ENCODE results near the gene CLRN1. TPM values are rescaled to one million over a fixed set of nuclear protein-coding genes. Genes with fewer than 3 reads are reported as not detected.

CLRN1 gene
- total and polyA plus RNA-seq, 9 of the 15 experiments (the other 6 are each of a cell fraction or from before 2014, with no cell fraction given), result not detected

DNA sequence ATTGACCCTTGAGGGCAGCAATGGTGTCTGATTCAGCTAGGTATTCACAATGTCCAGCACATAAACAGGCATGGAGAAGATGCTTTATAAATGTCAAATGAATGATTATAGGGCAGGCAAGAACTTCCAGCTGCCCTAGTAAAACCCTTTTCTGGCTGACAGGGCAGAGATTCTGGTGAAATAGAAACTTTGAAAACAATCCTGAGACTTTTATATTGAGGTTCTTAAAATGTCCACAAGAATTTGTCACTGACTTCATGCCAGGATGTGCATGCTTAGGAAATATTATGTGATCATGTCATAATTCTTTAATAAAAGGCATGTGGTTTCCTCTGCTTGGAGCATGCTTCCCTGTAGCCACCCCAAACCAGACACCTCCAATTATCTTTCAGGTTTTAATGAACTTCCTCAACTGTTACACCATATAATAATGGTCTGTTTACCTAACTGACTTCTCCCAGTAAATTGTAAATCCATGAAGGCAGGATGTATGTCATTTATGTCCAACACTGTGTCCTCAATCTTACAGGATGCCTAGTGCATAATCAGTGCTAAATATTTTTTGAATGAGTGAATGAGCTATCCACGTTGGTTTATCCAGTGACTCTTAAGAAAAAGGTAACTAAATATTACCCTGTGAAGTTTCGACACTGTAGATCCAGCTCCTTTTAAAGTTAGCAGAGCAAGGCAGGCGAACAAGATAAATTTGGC lies 43.4 kb upstream of the CLRN1 start (continued):
- TF ChIP-seq, protein P1, sequence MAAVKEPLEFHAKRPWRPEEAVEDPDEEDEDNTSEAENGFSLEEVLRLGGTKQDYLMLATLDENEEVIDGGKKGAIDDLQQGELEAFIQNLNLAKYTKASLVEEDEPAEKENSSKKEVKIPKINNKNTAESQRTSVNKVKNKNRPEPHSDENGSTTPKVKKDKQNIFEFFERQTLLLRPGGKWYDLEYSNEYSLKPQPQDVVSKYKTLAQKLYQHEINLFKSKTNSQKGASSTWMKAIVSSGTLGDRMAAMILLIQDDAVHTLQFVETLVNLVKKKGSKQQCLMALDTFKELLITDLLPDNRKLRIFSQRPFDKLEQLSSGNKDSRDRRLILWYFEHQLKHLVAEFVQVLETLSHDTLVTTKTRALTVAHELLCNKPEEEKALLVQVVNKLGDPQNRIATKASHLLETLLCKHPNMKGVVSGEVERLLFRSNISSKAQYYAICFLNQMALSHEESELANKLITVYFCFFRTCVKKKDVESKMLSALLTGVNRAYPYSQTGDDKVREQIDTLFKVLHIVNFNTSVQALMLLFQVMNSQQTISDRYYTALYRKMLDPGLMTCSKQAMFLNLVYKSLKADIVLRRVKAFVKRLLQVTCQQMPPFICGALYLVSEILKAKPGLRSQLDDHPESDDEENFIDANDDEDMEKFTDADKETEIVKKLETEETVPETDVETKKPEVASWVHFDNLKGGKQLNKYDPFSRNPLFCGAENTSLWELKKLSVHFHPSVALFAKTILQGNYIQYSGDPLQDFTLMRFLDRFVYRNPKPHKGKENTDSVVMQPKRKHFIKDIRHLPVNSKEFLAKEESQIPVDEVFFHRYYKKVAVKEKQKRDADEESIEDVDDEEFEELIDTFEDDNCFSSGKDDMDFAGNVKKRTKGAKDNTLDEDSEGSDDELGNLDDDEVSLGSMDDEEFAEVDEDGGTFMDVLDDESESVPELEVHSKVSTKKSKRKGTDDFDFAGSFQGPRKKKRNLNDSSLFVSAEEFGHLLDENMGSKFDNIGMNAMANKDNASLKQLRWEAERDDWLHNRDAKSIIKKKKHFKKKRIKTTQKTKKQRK (IDR thresholded peaks at IDR 0.05; ENCODE audit: borderline replicate concordance, low read depth, low read length), result no peak

DNA sequence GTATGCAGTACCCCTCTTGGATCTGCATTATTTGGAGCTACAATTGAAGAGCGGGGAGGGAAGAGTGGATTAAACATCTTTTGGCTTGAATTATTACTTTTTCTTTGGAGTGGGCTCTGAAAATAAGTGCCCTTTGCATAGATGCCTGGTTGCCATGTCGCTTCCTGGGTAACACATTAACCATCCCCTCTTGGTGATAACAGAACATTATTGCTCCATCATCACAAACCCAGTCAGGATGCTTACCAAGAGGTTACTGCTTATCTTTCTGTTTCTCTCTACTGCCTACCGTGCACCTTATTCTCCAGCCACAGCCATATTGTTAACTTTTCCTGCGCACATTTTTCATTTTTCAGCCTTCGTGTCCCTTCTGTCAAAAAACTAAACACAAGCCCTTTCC lies 42.7 kb upstream of the CLRN1 start:
- 4% methylated on average over 5 of the region's 5 CpGs for WGBS (ENCODE audit: insufficient coverage, low coverage, missing lambda C conversion rate)
- no peaks in the 10 kb centered on the region for H3K9me1 ChIP-seq (ENCODE audit: control insufficient read depth, insufficient read depth, low read length)
- no peaks in the 10 kb centered on the region for H4K20me1 ChIP-seq (replicated peaks; ENCODE audit: control insufficient read depth, insufficient read depth, low read length)
- no peak overlapping the region for H2AFZ ChIP-seq (ENCODE audit: low read depth, low read length)
- CTCF ChIA-PET (ENCODE audit: low intra/inter-chr PET ratio), result no interaction called here
- no peaks in the 10 kb centered on the region for H3K36me3 ChIP-seq (ENCODE audit: control insufficient read depth, insufficient read depth, low read length)
- in situ Hi-C loops (cut with MboI), result no loop called here
- H3K79me2 ChIP-seq (ENCODE audit: control insufficient read depth, insufficient read depth, low read length), result no peaks in the 10 kb centered on the region
- DNase-seq (ENCODE audit: extremely low read depth in 1 of 4, low spot score in 3 of 4), result no peak
- no TSS peak for BruUV-seq (replicated peaks)
- H3K27ac ChIP-seq (ENCODE audit: extremely low read depth, low read depth, low read length), result no peak overlapping the region
- no peaks in the 10 kb centered on the region for H3K9me3 ChIP-seq (replicated peaks; ENCODE audit: control insufficient read depth, insufficient read depth, low read depth, low read length)
- ATAC-seq, result no peak
- no peak overlapping the region for H3K9ac ChIP-seq (ENCODE audit: insufficient read depth in 1 of 2, low read depth in 2 of 2, low read length in 2 of 2)
- intact Hi-C loops (cut with micrococcal nuclease), result no loop called here
- no peaks in the 10 kb centered on the region for H3K4me1 ChIP-seq (replicated peaks in 1 of 2; ENCODE audit: control insufficient read depth in 2 of 2, insufficient read depth in 2 of 2, low read length in 2 of 2)
- no peak overlapping the region for H3K4me2 ChIP-seq (ENCODE audit: insufficient read depth, low read length)
- H3K27me3 ChIP-seq (ENCODE audit: control insufficient read depth in 2 of 2, insufficient read depth in 2 of 2, low read length in 2 of 2), result peaks cover 6% of the 10 kb centered on the region in 2 experiments; a peak in 3 of 5 replicates
- H3K4me3 ChIP-seq, result no peak overlapping the region
- TF ChIP-seq HDGF (IDR thresholded peaks at IDR 0.05), result no peak
- no peak for TF ChIP-seq SRSF1 (IDR thresholded peaks at IDR 0.05; ENCODE audit: low read depth, low read length)
- no peak for FAIRE-seq
- POLR2A ChIA-PET, result no interaction called here

Measured in K562 (cell line).